HG03520 (cell line): ENCODE data around the gene MYOM1.

ENCODE experiments used
- ATAC-seq: cut with Tn5 transposase; IDR thresholded peaks from one replicate; pipeline ENCODE4 v1.9.1; 2021; ENCODE audit warnings: mild to moderate bottlenecking, moderate library complexity; ENCODE audit not compliant: unreplicated experiment

The MYOM1 gene

GRCh38 chr18:3120356-3120755 is 99.4 kb downstream of the MYOM1 start:
- ATAC-seq, result no peak

- ATAC-seq, result no peak
Measured at GRCh38 chr18:3119401-3120341, 100.1 kb downstream of the MYOM1 start.

- ATAC-seq, result no peak
Measured at GRCh38 chr18:3118195-3119010, 101.4 kb downstream of the MYOM1 start.

- no peak for ATAC-seq
Measured at GRCh38 chr18:3117493-3118192, 102.1 kb downstream of the MYOM1 start.

GRCh38 chr18:3115447-3116030 is 104.2 kb downstream of the MYOM1 start:
- no peak for ATAC-seq

GRCh38 chr18:3114451-3114850 is 105.3 kb downstream of the MYOM1 start:
- ATAC-seq, result no peak

- no peak for ATAC-seq
Measured at GRCh38 chr18:3114026-3114425, 105.7 kb downstream of the MYOM1 start.

GRCh38 chr18:3111523-3112240 is 108.1 kb downstream of the MYOM1 start:
- no peak for ATAC-seq

- ATAC-seq, result no peak
Measured at GRCh38 chr18:3110034-3110752, 109.6 kb downstream of the MYOM1 start.

GRCh38 chr18:3107740-3108151 is 112.0 kb downstream of the MYOM1 start:
- ATAC-seq, result no peak

- no peak for ATAC-seq
Measured at GRCh38 chr18:3104190-3105054, 115.3 kb downstream of the MYOM1 start.

GRCh38 chr18:3103576-3103975 is 116.2 kb downstream of the MYOM1 start:
- ATAC-seq, result no peak

GRCh38 chr18:3102983-3103382 is 116.8 kb downstream of the MYOM1 start:
- ATAC-seq, result no peak

- no peak for ATAC-seq
Measured at GRCh38 chr18:3100498-3101132, 119.2 kb downstream of the MYOM1 start.

- no peak for ATAC-seq
Measured at GRCh38 chr18:3099327-3099726, 120.4 kb downstream of the MYOM1 start.

GRCh38 chr18:3097082-3097481 is 122.7 kb downstream of the MYOM1 start:
- ATAC-seq, result no peak

- no peak for ATAC-seq
Measured at GRCh38 chr18:3095921-3096320, 123.8 kb downstream of the MYOM1 start.

- no peak for ATAC-seq
Measured at GRCh38 chr18:3094338-3094684, 125.5 kb downstream of the MYOM1 start.
